GM21367 (cell line): Measurements from ENCODE around the gene CGB8.
"Not testable (repeated sequence)": the region's sequence is repeated elsewhere in the genome, so short reads cannot be mapped to it uniquely, and the experiment has no call there.

Source experiments
- ATAC-seq: cut with Tn5 transposase; IDR thresholded peaks from one replicate; pipeline ENCODE4 v1.9.1; 2021; ENCODE audit not compliant: unreplicated experiment

Gene CGB8

GRCh38 chr19:49049011-49049410, at the start of gene CGB8:
Gene CGB8, minus strand, starts transcription at chr19:49049111. Its CDS starts 372 bp downstream, at chr19:49048739.
- not testable (repeated sequence) for ATAC-seq

- ATAC-seq = no peak
These were observed 48.8 kb upstream of the CGB8 start for GRCh38 chr19:49097453-49098288.

- ATAC-seq = no peak
These were observed 45.9 kb upstream of the CGB8 start for GRCh38 chr19:49094505-49095482.

DNA sequence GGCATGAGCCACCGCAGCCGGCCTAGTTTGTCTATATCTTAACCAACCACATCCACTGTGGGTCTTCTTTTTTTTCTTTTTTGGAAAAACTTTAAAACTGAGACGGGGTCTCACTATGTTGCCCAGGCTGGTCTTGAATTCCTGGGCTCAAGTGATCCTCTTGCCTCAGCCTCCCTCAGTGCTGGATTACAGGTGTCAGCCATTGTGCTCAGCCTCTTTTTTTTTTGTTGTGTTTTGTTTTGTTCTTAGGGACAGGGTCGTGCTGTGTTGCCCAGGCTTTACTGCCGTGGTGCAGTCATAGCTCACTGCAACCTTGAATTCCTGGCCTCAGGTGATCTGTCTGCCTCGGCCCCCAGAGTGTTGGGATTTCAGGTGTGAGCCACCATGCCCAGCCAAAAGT, 43.8 kb upstream of the CGB8 start:
- no peak for ATAC-seq

DNA sequence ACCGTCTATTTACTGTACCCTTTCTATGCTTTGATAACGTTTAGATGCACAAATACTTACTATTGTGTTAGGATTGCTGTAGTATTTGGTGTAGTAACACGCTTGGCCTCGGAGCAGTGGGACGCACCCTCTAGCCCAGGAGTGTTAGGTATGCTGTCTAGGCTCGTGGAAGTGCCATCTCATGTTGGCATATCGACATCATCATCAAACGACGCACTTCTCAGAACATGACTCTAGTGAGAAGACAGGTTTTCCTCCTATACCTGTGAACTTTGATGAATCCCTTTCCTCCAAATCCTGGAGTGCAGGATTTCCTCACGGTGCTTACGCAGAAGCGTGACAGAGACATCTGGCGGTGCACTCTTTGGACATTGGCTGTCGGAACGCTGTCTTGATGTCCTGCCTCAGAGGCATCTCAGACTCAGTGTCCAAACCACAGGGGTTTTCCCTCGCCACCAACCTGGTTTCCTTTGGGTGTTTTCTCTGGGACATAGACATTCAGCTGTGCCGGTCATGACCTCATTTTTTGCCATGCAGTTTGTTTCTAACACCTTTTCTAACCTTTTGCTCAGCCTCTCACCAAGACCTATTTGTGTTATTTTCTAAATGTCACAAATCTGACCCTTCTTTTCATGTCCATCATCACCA, 42.6 kb upstream of the CGB8 start:
- ATAC-seq = no peak

- ATAC-seq = no peak
These were observed 37.4 kb upstream of the CGB8 start for GRCh38 chr19:49086296-49086695.

DNA sequence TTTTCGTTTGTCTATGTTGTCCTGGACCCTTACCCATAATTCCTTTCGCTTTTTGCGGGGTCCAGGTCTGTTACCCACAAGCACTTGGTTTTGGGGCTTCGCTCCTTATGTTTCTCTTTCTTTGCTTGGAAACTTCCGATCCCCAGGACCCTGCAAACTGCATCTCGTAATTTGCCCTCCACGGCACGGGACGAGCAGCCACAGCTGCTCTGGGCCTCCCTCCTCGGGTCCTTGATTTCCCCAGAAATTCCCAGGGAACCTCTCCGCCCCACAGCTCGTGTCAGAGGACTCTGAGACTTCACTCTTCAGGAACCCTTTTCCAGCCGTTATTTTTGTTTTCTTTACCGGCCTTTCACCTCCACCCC, 36.9 kb upstream of the CGB8 start:
- no peak for ATAC-seq

DNA sequence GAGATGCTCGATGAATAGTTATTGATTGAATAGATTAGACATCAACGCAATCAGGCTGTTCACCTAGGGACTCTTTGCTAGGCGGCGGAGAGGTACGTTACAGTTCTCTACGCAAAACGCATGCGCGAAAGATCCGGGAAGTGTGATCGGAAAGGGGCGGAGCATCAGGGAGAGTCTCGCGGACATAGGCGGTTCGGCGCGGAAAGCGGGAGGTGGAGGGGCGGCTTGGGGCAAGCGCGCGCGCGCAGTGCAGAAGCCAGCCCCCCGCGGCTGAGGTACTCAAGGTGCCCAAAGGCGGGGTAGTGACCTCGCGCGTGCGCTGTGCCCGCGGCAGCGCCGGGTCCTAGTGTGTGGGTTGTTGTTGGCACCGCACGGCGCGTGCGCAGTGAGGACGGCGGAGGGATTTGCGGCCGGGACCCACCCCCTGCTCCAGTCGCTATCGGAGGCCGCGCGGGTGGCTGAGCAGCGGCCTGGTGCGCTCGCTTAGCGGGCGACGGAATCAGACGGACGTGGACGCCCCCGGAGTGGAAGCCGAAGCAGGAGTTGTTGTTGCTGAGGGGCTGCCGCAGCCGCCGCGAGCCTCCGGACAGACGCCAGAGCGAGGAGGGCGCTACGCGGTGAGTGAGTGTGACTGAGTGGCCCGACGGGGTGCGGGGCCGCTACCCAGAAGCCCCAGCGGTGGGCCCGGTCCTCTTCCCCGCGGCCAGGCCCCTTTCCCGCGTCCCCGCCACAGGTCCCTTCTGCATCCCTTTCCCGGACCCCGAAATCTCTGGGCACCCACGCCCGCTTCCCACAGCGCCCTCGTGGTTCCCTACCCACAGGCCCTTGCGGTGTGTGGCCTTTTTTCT, 36.3 kb upstream of the CGB8 start, which contains the start of gene SNRNP70:
TSS of gene SNRNP70 (plus strand) at position 432 of the 848 bp plus-strand sequence. CDS start 964 bp downstream, outside the sequence.
- peak; percentile 65 for ATAC-seq

DNA sequence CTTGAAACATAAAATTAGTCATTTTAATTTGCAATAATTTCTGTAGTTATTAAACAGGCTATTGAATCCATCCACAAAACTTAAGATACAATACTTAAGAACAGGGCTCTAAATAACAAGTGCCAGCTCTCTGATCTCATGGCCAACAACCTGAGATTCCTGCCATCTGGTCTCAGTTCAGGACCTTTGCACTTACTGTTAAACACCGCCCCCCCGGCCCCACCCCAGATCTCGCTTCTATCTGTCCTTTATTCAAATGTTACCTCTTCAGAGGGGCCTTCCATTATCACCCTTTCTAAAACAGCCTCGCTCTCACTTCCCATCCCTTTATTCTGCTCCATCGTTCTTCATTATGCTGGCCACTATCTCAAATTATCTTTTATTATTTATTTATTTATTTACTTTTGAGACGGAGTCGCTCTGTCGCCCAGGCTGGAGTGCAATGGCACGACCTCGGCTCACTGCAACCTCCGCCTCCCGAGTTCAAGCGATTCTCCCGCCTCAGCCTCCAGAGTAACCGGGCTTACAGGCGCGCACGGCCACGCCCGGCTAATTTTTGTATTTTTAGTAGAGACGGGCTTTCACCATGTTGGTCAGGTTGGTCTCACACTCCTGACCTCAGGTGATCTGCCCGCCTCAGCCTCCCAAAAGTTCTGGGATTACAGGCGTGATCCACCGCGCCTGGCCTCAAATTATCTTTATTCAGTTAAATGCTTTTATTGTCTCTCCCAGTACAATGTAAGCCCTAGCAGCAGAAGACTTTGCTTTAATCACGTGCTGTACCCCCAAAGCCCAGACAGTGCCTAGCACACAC, 35.5 kb upstream of the CGB8 start:
- ATAC-seq = no peak

- ATAC-seq = no peak
These were observed 32.4 kb upstream of the CGB8 start for GRCh38 chr19:49081273-49081672.

GRCh38 chr19:49080392-49080791, 31.5 kb upstream of the CGB8 start:
- no peak for ATAC-seq

DNA sequence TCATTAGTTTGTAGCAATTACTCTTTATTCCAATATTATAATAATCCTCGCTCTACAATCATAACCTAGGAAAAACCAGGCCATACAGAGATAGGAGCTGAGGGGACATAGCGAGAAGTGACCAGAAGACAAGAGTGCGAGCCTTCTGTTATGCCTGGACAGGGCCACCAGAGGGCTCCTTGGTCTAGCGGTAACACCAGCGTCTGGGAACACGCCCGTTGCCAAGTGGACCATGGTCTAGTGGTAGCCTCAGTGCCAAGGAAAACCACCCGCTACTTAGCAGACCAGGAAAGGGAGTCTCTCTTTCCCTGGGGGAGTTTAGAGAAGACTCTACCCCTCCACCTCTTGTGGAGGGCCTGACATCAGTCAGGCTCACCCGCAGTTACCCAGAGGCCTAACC, 26.0 kb upstream of the CGB8 start:
- ATAC-seq = not testable (repeated sequence)

DNA sequence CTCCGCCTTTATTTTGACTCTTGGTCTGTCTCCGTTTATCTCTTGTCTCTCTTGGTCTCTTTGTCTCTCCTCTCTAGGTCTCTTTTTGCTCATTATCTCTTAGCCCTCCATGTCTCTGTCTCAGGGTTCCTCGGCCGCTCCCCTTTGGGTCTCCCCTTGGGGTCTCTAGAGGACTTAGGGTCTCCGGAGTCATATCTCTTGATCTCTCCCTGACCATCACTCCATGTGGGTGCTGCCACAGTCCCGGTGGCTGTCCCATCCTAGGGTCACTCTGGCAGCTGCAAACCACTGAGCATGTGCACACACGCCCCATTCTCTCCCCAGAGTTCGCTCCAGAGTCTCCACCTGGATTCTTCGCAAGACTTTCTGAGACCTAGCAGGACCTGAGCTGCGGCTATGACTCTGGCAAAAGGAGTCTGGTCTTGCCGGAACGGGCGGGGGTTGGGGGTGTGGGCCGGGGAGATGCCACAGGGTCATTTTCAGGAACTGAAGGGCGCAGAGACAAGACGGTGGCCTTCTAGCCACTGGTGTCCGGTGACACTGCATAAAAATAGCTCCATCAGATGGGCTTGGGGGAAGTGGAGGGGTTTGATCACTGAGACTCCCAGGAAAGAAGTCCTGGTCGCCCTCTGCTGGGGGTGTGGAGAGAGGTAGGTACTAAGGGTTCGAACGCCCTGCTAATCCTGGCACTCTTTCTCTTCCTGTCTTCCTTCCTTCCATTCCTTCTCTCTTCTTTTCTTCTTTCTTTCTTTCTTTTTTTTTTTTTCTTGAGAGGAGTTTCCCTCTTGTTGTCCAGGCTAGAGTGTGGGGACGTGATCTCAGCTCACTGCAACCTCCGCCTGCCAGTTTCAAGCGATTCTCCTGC, 24.8 kb upstream of the CGB8 start:
- no peak for ATAC-seq

DNA sequence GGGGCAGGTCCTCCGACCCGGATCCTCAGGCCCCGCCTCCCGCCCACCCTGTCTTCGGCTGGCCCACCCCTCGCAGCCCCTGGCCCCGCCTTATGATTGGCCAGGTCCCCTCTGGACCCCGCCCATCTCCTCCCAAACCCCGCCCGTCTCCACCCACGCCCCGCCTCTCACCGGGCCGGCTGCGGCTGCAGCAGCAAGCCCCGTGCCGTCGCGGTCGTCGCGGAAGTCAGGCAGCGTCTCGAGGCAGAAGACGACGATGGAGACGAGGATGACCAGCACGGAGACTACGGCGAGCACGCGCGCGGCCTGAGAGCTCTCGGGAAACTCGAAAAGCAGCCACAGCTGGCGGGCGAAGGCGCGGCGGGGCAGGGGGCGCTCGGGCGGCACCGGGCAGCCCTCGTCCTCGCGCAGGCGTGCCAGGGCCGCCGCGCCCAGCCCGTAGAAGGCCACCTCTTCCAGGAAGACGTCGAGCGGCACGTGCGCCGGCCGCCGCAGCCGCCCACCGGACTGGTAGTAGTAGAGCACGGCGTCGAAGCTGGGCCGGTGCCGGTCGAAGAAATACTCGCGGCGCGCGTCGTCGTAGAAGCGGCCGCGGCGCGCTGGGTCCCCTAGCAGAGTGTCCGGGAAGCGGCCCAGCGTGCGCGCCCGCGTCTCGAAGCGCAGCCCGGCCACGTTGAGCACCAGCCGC, 23.1 kb upstream of the CGB8 start:
- no peak for ATAC-seq

DNA sequence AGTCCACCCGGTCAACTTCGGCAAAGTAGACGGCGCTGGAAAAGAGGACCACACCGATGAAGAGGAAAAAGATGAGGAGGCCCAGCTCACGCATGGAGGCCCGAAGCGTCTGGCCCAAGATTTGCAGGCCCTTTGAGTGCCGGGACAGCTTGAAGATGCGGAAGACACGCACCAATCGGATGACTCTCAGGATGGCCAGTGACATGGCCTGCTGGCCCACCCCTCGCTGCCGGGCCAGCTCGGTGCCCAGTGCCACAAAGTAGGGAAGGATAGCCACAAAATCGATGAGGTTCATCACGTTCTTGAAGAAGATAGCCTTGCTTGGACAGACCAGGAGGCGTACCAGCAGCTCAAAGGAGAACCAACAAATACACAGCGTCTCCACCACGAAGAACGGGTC, 21.5 kb upstream of the CGB8 start:
- ATAC-seq = no peak

DNA sequence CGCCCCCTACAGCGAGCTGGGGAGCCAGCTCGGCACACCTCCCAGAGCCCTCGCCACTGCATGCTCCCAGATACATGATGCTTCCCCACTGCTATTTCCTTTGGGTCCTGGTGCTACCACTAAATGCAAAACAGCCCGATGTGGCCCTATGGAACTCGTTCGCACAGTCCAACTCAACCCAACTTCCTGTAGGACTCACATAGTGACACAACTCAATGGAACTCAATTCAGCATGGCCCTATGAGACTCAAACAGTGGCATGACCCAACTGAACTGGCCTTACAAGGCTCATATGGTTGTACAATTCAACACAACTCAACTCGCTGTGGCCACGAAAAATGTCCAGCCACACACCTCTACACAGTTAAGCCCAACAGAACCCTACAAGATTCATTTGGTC, 20.1 kb upstream of the CGB8 start:
- ATAC-seq = no peak

- ATAC-seq = no peak
These were observed 18.6 kb upstream of the CGB8 start for GRCh38 chr19:49067554-49067953.

DNA sequence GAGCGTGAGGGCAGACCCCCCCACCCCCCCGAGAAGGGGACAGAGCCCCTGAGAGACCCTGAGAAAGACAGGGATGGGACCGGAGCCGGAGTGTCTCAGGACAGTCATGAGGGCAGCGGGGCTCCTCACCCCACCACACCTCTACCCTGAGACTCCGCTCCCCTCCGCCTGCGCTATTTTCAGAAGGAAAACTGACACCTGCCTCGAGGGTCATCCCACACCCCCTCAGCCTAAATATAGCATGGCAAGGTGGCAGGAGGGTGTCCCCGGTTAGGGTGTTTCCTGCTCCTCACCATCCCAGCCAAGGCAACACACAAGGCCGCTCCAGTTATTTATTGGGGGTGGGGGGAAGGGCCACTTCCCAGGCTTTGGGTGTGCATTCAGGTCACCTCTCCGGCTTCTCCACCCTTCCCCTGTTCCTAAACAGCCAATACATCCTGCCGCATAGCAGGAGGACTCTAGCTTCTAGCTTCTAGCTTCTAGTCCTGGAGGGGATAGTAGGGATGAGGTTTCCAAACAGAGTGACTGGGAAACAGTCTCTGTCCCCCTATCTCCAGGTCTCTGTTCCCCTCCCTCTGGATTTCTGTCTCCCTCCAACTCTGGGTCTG, 17.1 kb upstream of the CGB8 start:
- no peak for ATAC-seq
